ENCODE results near the gene OVOL1.
A peak's percentile ranks its signal among the peaks of the same experiment; 100 is the strongest.

OVOL1 gene

GRCh38 chr11:65770951-65771567 lies 15.8 kb upstream of the OVOL1 start:
- H3K27ac ChIP-seq: no peak overlapping the region
- POLR2A ChIA-PET (ENCODE audit: low non-redundant PET): interaction anchor here (0.8 kb wide), 1 partner anchor 9 kb away, joined by 4 read pairs; no protein-coding TSS in a partner anchor
- CTCF ChIA-PET: interaction anchor here (0.5 to 2.8 kb wide), 6 partner anchors 9 to 818 kb away, joined by 3 to 21 read pairs (median 3); partner anchors contain the start of gene AP5B1
- no peak for DNase-seq (ENCODE audit: low spot score)
- no peak for TF ChIP-seq CTCF (conservative IDR thresholded peaks at IDR 0.05; ENCODE audit: low read depth)

- H3K27ac ChIP-seq: no peak overlapping the region
- TF ChIP-seq CTCF (conservative IDR thresholded peaks at IDR 0.05; ENCODE audit: low read depth): no peak
- ChIA-PET POLR2A (ENCODE audit: low non-redundant PET) (interaction anchor here (0.8 kb wide), 1 partner anchor 9 kb away, joined by 4 read pairs; no protein-coding TSS in a partner anchor), CTCF (interaction anchor here (0.6 to 2.8 kb wide), 3 partner anchors 8 to 40 kb away, joined by 3 to 21 read pairs (median 5); partner anchors contain the start of gene AP5B1)
- no peak for DNase-seq (ENCODE audit: low spot score)
Measured at GRCh38 chr11:65771589-65772112, 15.2 kb upstream of the OVOL1 start.

GRCh38 chr11:65773784-65774411 lies 13.0 kb upstream of the OVOL1 start:
- H3K27ac ChIP-seq: 0 out of 2 replicates have a peak overlapping the region, but pooled peaks have one; percentile 8

GRCh38 chr11:65774525-65775306 lies 12.1 kb upstream of the OVOL1 start:
- DNase-seq (ENCODE audit: low spot score): no peak
- ChIA-PET CTCF (interaction anchor here (1.6 kb wide), 1 partner anchor 10 kb away, joined by 8 read pairs; no protein-coding TSS in a partner anchor), POLR2A (ENCODE audit: low non-redundant PET) (interaction anchor here (0.5 to 0.6 kb wide), 2 partner anchors 27 to 148 kb away, joined by 3 to 12 read pairs; no protein-coding TSS in a partner anchor)
- TF ChIP-seq CTCF (conservative IDR thresholded peaks at IDR 0.05; ENCODE audit: low read depth): no peak
- H3K27ac ChIP-seq: 0 out of 2 replicates have a peak overlapping the region, but pooled peaks have one; percentile 8

More at GRCh38 chr11:65773784-65774411, 13.0 kb upstream of the OVOL1 start:
- ChIA-PET POLR2A (ENCODE audit: low non-redundant PET) (no interaction called here), CTCF (no interaction called here)
- TF ChIP-seq CTCF (conservative IDR thresholded peaks at IDR 0.05; ENCODE audit: low read depth): no peak
- no peak for DNase-seq (ENCODE audit: low spot score)

- no peak for TF ChIP-seq CTCF (conservative IDR thresholded peaks at IDR 0.05; ENCODE audit: low read depth)
- ChIA-PET POLR2A (ENCODE audit: low non-redundant PET) (no interaction called here), CTCF (interaction anchor here (0.7 to 1.6 kb wide), 2 partner anchors 11 to 43 kb away, joined by 3 to 8 read pairs; no protein-coding TSS in a partner anchor)
- H3K27ac ChIP-seq: peak overlapping the region; percentile 38
- no peak for DNase-seq (ENCODE audit: low spot score)
Measured at GRCh38 chr11:65776196-65776595, 10.7 kb upstream of the OVOL1 start.

GRCh38 chr11:65776710-65777141 lies 10.1 kb upstream of the OVOL1 start:
- ChIA-PET CTCF (interaction anchor here (0.6 to 0.7 kb wide), 2 partner anchors 42 to 659 kb away, joined by 3 to 4 read pairs; partner anchors contain the start of gene ZNHIT2), POLR2A (ENCODE audit: low non-redundant PET) (no interaction called here)
- peak overlapping the region; percentile 38 for H3K27ac ChIP-seq
- TF ChIP-seq CTCF (conservative IDR thresholded peaks at IDR 0.05; ENCODE audit: low read depth): no peak
- DNase-seq (ENCODE audit: low spot score): no peak
